ENCODE results near the gene BCL6. TPM values are rescaled to one million over a fixed set of nuclear protein-coding genes. Genes with fewer than 3 reads are reported as not detected.

BCL6 gene
- total RNA-seq, 1 donor from 2014 or later, result 7.6 TPM

- peaks cover 9% of the 10 kb centered on the region for H3K36me3 Mint-ChIP-seq (ENCODE audit: low read depth, unreplicated experiment)
- H3K4me3 Mint-ChIP-seq (ENCODE audit: unreplicated experiment), result no peak overlapping the region
- H3K27me3 Mint-ChIP-seq (ENCODE audit: unreplicated experiment), result peaks cover 1% of the 10 kb centered on the region
- no peaks in the 10 kb centered on the region for H3K9me3 Mint-ChIP-seq (ENCODE audit: unreplicated experiment)
- peaks cover 29% of the 10 kb centered on the region for H3K4me1 Mint-ChIP-seq (ENCODE audit: unreplicated experiment)
- DNase-seq (ENCODE audit: low spot score), result no peak
- no peak for TF ChIP-seq CTCF (IDR thresholded peaks at IDR 0.05; ENCODE audit: unreplicated experiment)
- H3K27ac Mint-ChIP-seq (ENCODE audit: unreplicated experiment), result no peak overlapping the region
These were observed 9.9 kb downstream of the BCL6 start for GRCh38 chr3:187735383-187735782.

DNA sequence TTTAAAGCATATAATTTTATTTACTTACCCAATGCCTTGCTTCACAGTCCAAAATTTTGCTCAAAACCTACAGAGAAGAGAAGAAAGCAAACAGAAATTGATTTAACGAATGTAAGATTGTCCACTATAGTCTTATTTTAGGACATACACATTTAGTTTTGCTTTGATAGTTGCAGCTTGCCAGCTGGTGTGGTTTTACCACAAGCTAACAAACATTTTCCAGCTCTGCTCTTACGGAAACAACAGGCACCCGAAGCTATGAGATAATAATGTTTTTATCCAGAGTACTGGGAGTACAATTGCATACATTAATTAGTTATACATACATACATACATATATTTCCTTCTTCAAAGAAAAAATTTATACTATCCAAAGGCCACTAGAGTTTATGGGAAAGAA lies 10.4 kb downstream of the BCL6 start:
- Mint-ChIP-seq H3K27me3 (ENCODE audit: unreplicated experiment) (peaks cover 1% of the 10 kb centered on the region), H3K4me3 (ENCODE audit: unreplicated experiment) (no peak overlapping the region), H3K9me3 (ENCODE audit: unreplicated experiment) (no peaks in the 10 kb centered on the region), H3K4me1 (ENCODE audit: unreplicated experiment) (peaks cover 25% of the 10 kb centered on the region), H3K36me3 (ENCODE audit: low read depth, unreplicated experiment) (peaks cover 14% of the 10 kb centered on the region), H3K27ac (ENCODE audit: unreplicated experiment) (no peak overlapping the region)
- no peak for DNase-seq (ENCODE audit: low spot score)
- no peak for TF ChIP-seq CTCF (IDR thresholded peaks at IDR 0.05; ENCODE audit: unreplicated experiment)

- peaks cover 6% of the 10 kb centered on the region for H3K27me3 Mint-ChIP-seq (ENCODE audit: unreplicated experiment)
- no peak for TF ChIP-seq CTCF (IDR thresholded peaks at IDR 0.05; ENCODE audit: unreplicated experiment)
- no peak overlapping the region for H3K4me3 Mint-ChIP-seq (ENCODE audit: unreplicated experiment)
These were observed 11.9 kb downstream of the BCL6 start for GRCh38 chr3:187733371-187733770.

DNA sequence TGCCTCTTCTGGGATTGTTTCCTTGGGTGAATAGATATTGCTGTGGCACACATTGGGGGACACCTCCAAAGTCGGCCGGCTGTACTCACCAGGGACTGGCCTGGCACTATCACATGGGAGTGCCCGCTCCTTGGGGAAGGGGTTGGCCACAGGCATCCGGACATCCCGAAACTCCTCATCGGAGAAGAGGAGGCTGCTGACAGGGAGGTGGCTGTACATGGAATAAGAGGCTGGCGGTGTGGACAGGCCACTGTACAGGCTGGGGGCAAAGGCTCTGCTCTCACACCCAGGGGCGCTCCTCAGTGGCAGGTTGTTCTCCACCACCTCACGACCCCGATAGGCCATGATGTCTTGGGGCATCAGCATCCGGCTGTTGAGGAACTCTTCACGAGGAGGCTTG lies 15.7 kb downstream of the BCL6 start:
- peaks cover 5% of the 10 kb centered on the region for H3K27me3 Mint-ChIP-seq (ENCODE audit: unreplicated experiment)
- H3K4me3 Mint-ChIP-seq (ENCODE audit: unreplicated experiment), result peak overlapping the region; percentile 14
- H3K36me3 Mint-ChIP-seq (ENCODE audit: low read depth, unreplicated experiment), result peaks cover 53% of the 10 kb centered on the region

More at GRCh38 chr3:187733371-187733770, 11.9 kb downstream of the BCL6 start:
- H3K36me3 Mint-ChIP-seq (ENCODE audit: low read depth, unreplicated experiment), result peaks cover 23% of the 10 kb centered on the region
- H3K9me3 Mint-ChIP-seq (ENCODE audit: unreplicated experiment), result no peaks in the 10 kb centered on the region
- peaks cover 19% of the 10 kb centered on the region for H3K4me1 Mint-ChIP-seq (ENCODE audit: unreplicated experiment)
- H3K27ac Mint-ChIP-seq (ENCODE audit: unreplicated experiment), result no peak overlapping the region
- DNase-seq (ENCODE audit: low spot score), result no peak

More for the DNA sequence above, 15.7 kb downstream of the BCL6 start:
- no peak for TF ChIP-seq CTCF (IDR thresholded peaks at IDR 0.05; ENCODE audit: unreplicated experiment)
- Mint-ChIP-seq H3K4me1 (ENCODE audit: unreplicated experiment) (no peaks in the 10 kb centered on the region), H3K27ac (ENCODE audit: unreplicated experiment) (no peak overlapping the region), H3K9me3 (ENCODE audit: unreplicated experiment) (no peaks in the 10 kb centered on the region)
- DNase-seq (ENCODE audit: low spot score), result no peak
